Choroid plexus epithelial cell (primary cell): ENCODE results near the gene CAMSAP3.

Experiments used
- DNase-seq: peaks from one replicate; pipeline ENCODE4 v3.0.0-alpha.2; 2010; ENCODE audit warnings: low read depth
- H3K4me3 ChIP-seq: 2 replicates; pipeline ENCODE4 v1.5.1; 2011; ENCODE audit warnings: low read depth, mild to moderate bottlenecking, control low read depth, low read length, moderate library complexity
- CTCF ChIP-seq: conservative IDR thresholded peaks from 2 replicates; pipeline ENCODE4 v1.5.1; 2011; ENCODE audit warnings: low read depth, mild to moderate bottlenecking, control low read depth, inconsistent platforms, low read length, moderate library complexity

CAMSAP3 gene

GRCh38 chr19:7595466-7596133 lies at the start of gene CAMSAP3:
TSS of gene CAMSAP3 (plus strand) at chr19:7595863. CDS start at chr19:7596003, 140 bp downstream.
- no peak for TF ChIP-seq CTCF
- no peak for DNase-seq

GRCh38 chr19:7545904-7546303 lies 49.8 kb upstream of the CAMSAP3 start:
- H3K4me3 ChIP-seq = no peak overlapping the region
- no peak for TF ChIP-seq CTCF
- DNase-seq = no peak

More at GRCh38 chr19:7595466-7596133, at the start of gene CAMSAP3:
- H3K4me3 ChIP-seq = no peak within 1 kb of the TSS

- no peak for TF ChIP-seq CTCF
- H3K4me3 ChIP-seq = no peak overlapping the region
- no peak for DNase-seq
These were observed 48.5 kb upstream of the CAMSAP3 start for GRCh38 chr19:7547159-7547558.

- no peak overlapping the region for H3K4me3 ChIP-seq
- no peak for DNase-seq
- no peak for TF ChIP-seq CTCF
These were observed 46.1 kb upstream of the CAMSAP3 start for GRCh38 chr19:7549429-7550148.

GRCh38 chr19:7550169-7550770 lies 45.4 kb upstream of the CAMSAP3 start:
- H3K4me3 ChIP-seq = no peak overlapping the region
- no peak for DNase-seq
- TF ChIP-seq CTCF = no peak

- TF ChIP-seq CTCF = no peak
- H3K4me3 ChIP-seq = peak overlapping the region; percentile 50
- DNase-seq = peak; percentile 85
These were observed 44.5 kb upstream of the CAMSAP3 start for GRCh38 chr19:7550987-7551761.
